Suprapubic skin (tissue), 4 donors: ENCODE measurements around the gene RAB31. TPM values are rescaled to one million over a fixed set of nuclear protein-coding genes. Genes with fewer than 3 reads are reported as not detected.

Experiments used
- DNase-seq, 2 donors: peaks; one replicate each; pipeline ENCODE4 v3.0.0-alpha.2; 2019; ENCODE audit warnings: low spot score in 2 of 2
- H3K27ac ChIP-seq: fragments of 200-600 bp; sonication (generic); one replicate; pipeline ENCODE4 v1.5.1; 2019
- H3K27me3 ChIP-seq: fragments of 200-600 bp; sonication (generic); one replicate; pipeline ENCODE4 v1.5.1; 2019
- H3K36me3 ChIP-seq: fragments of 200-600 bp; sonication (generic); one replicate; pipeline ENCODE4 v1.5.1; 2019
- H3K4me1 ChIP-seq: fragments of 200-600 bp; sonication (generic); one replicate; pipeline ENCODE4 v1.5.1; 2019
- H3K4me3 ChIP-seq: fragments of 200-600 bp; sonication (generic); one replicate; pipeline ENCODE4 v1.5.1; 2019; ENCODE audit warnings: mild to moderate bottlenecking
- H3K9me3 ChIP-seq: fragments of 200-600 bp; sonication (generic); one replicate; pipeline ENCODE4 v1.5.1; 2019
- EP300 ChIP-seq: sonication (generic); formaldehyde crosslinking; IDR thresholded peaks from one replicate; pipeline ENCODE4 v1.6.1; 2017; ENCODE audit warnings: antibody characterized with exemption
- POLR2A ChIP-seq, 2 donors: fragments of 450-650 bp; IDR thresholded peaks; one replicate each; pipeline ENCODE4 v1.6.1; 2017; ENCODE audit warnings: antibody characterized with exemption in 2 of 2, mild to moderate bottlenecking in 2 of 2, moderate library complexity in 2 of 2
- POLR2AphosphoS5 ChIP-seq, 3 donors: sonication (generic); formaldehyde crosslinking; IDR thresholded peaks; one replicate each; pipeline ENCODE4 v1.6.1; 2017; ENCODE audit warnings: antibody characterized with exemption in 3 of 3
- WGBS: methylation state at CpG from one replicate; pipeline ENCODE4 v1.1.5; 2018; 5-methylcytosine and 5-hydroxymethylcytosine counted together
- total RNA-seq, 4 donors: library from RNA; depleted of rRNA; stranded (reverse); fragments of >200 nt; gene quantifications; one replicate each; pipeline ENCODE4 v1.1.0, GENCODE V29; 2016
- TF ChIP-seq, protein P1 (sequence below), 2 donors: fragments of 200-600 bp in 1 of 2; fragments of 450-650 bp in 1 of 2; sonication (generic) in 1 of 2; IDR thresholded peaks; one replicate each; pipeline ENCODE4 v1.5.1; 2016 to 2019; ENCODE audit warnings: antibody characterized with exemption in 2 of 2, mild to moderate bottlenecking in 1 of 2, moderate library complexity in 1 of 2

RAB31 gene
- total RNA-seq, 4 donors from 2014 or later: 5.8 to 15.2 (median 11.4) TPM

DNA sequence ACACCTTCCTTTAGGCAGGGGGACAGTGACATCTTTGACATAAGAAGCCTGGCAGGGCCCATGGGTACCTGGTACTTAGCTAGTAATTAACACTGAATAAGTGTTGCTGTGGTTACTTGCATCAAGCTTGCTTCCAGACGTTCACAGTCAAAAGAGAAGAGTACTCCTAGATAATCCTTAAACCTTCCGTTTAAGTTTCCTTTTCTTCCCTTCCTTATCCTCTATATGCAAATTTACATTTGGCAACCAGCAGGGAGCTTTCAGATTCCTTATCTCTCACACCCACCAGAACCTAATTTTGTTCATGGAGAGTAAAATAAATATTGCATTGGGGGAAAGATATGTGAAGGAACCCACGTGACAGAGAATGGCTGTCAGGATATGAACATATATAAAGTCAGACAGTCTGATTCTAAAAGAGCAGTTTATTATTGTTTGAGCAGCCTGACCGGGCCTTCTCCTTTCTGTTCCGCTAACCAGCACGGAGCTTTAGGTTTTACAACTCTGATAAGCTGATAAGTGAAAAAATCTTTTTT, 7.8 kb upstream of the RAB31 start:
- TF ChIP-seq, protein P1, sequence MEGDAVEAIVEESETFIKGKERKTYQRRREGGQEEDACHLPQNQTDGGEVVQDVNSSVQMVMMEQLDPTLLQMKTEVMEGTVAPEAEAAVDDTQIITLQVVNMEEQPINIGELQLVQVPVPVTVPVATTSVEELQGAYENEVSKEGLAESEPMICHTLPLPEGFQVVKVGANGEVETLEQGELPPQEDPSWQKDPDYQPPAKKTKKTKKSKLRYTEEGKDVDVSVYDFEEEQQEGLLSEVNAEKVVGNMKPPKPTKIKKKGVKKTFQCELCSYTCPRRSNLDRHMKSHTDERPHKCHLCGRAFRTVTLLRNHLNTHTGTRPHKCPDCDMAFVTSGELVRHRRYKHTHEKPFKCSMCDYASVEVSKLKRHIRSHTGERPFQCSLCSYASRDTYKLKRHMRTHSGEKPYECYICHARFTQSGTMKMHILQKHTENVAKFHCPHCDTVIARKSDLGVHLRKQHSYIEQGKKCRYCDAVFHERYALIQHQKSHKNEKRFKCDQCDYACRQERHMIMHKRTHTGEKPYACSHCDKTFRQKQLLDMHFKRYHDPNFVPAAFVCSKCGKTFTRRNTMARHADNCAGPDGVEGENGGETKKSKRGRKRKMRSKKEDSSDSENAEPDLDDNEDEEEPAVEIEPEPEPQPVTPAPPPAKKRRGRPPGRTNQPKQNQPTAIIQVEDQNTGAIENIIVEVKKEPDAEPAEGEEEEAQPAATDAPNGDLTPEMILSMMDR (IDR thresholded peaks at IDR 0.05): no peak
- no peak for TF ChIP-seq POLR2A (IDR thresholded peaks at IDR 0.05)
- TF ChIP-seq EP300: no peak
- no peak for TF ChIP-seq POLR2AphosphoS5 (IDR thresholded peaks at IDR 0.05)
- Histone ChIP-seq H3K27me3 (no peaks in the 10 kb centered on the region), H3K9me3 (no peaks in the 10 kb centered on the region), H3K27ac (no peak overlapping the region), H3K4me1 (peaks cover 7% of the 10 kb centered on the region), H3K36me3 (no peaks in the 10 kb centered on the region), H3K4me3 (no peak overlapping the region)
- DNase-seq: no peak
- 49% methylated on average over 6 of the region's 6 CpGs for WGBS

DNA sequence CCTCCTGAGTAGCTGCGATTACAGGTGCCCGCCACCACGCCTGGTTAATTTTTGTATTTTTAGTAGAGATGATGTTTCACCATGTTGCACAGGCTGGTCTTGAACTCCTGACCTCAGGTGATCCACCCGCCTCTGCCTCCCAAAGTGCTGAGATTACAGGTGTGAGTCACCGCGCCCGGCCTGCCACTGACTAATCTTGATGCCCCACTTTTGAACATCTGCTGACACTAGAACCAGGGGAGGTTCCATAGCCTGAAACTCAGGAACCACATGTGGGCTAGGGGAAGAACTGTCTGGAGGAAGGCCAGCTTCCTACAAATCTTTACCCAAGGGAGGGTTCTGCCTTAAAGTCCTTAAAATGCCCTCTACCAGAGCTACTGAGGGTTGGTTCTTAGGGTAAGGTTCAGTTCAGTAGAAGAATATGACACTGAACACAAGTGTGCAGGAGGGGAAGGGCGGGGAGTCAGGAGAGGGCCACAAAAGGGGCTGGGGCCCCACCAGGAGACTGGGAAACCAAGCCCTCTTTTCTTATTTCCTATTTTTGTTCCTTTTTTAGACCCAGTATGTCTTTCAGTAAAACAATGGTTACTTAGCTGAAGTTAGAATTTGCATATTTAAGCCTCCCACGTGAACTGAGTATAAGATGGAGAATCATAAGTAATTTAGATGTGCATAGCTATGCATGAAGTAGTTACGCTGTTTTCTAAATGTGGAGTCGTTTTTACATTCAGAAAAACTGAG, 6.3 kb upstream of the RAB31 start:
- Histone ChIP-seq H3K27ac (no peak overlapping the region), H3K36me3 (no peaks in the 10 kb centered on the region), H3K4me3 (no peak overlapping the region), H3K27me3 (no peaks in the 10 kb centered on the region), H3K9me3 (no peaks in the 10 kb centered on the region), H3K4me1 (peaks cover 7% of the 10 kb centered on the region)
- no peak for DNase-seq
- TF ChIP-seq, protein P1 (IDR thresholded peaks at IDR 0.05): no peak
- TF ChIP-seq EP300 (no peak), POLR2A (IDR thresholded peaks at IDR 0.05) (no peak), POLR2AphosphoS5 (IDR thresholded peaks at IDR 0.05) (no peak)
- WGBS: 75% methylated on average over 11 of the region's 11 CpGs

DNA sequence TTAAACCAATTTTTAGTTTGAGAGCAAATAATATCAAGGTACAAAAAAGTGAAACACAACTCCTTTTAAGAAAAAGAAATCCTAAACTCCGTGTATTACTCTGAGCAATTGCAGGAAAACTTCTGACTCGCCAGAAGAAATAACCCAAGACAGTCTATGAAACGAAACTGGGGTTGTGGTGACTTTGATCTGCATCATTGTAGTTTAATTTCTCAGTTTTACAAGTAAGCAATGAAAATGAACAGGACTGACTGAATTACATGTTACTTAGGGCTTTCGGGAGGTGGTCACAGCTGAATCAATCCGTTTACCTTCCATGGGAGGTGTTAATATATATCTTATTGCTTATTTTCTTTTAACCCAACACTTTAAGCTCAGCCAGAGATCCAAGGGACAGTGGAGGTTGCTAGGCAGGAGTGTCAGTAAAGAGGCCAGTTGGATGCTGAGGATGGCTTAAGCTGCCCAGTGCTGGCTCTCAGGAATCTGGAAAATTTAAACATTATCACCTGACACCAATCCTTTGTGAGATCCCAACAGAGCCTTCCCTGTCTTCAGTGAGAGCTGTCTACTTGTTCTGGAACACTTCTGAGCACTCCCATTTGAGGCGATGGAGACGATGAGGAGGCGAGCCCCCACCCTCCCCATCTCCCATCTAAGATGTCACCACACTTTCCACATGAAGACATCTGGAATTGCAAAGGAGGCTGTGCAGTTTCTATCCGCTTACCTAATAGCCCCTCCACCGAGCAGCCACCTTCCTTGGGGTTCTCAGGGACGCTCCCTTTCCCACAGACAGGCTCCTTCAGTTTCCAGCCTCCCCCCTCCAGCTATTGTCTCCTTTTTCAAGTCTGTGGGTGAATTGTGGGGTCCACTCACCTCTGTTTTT, 3.6 kb upstream of the RAB31 start:
- no peak overlapping the region for H3K27ac ChIP-seq
- WGBS: 90% methylated on average over 11 of the region's 11 CpGs
- H3K4me1 ChIP-seq: peaks cover 19% of the 10 kb centered on the region
- no peaks in the 10 kb centered on the region for H3K27me3 ChIP-seq
- no peaks in the 10 kb centered on the region for H3K36me3 ChIP-seq
- DNase-seq: peak in 1 of 2 donors; percentile 55
- no peaks in the 10 kb centered on the region for H3K9me3 ChIP-seq
- H3K4me3 ChIP-seq: no peak overlapping the region
- no peak for TF ChIP-seq POLR2A (IDR thresholded peaks at IDR 0.05)
- TF ChIP-seq EP300: no peak
- TF ChIP-seq, protein P1 (IDR thresholded peaks at IDR 0.05): no peak
- TF ChIP-seq POLR2AphosphoS5 (IDR thresholded peaks at IDR 0.05): no peak

DNA sequence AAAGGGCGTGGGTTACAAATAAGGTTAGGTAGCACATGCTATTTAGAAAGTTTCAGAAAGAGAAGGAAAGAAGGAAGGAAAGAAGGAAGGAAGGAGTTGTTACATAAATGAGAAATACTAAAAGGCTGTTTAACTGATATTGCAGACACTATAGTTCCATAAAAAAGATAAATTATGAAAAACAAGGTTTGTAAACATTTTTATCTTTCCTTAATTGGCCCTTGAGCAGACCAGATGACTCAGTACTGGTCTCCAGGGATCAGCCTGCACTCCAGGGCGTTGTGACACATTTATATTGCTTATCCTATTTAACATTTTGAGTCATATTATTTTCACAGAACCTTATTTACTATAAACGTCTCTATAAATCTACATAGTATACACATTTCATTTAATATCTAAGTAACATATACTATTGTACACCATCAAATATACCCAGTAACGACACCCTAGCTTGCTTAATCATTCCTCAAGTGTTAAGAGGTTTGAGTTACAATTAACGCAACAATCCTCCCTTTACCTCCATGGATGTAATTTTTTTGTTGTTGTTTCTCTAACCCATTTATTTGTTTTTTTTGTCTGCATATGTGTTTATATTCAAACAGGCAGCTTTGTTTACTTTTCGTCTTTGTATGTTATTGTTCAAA, 2.8 kb upstream of the RAB31 start:
- peaks cover 16% of the 10 kb centered on the region for H3K4me1 ChIP-seq
- DNase-seq: no peak
- TF ChIP-seq POLR2AphosphoS5 (IDR thresholded peaks at IDR 0.05): no peak
- TF ChIP-seq, protein P1 (IDR thresholded peaks at IDR 0.05): no peak
- TF ChIP-seq EP300: no peak
- no peak for TF ChIP-seq POLR2A (IDR thresholded peaks at IDR 0.05)
- no peaks in the 10 kb centered on the region for H3K27me3 ChIP-seq
- no peak overlapping the region for H3K4me3 ChIP-seq
- H3K36me3 ChIP-seq: no peaks in the 10 kb centered on the region
- WGBS: 72% methylated on average over 6 of the region's 6 CpGs
- no peaks in the 10 kb centered on the region for H3K9me3 ChIP-seq
- no peak overlapping the region for H3K27ac ChIP-seq
